Thyroid gland (tissue), 4 donors: ENCODE measurements around the gene TGM2.

Experiments
- POLR2A ChIP-seq, 2 donors: fragments of 450-650 bp; IDR thresholded peaks; one replicate each; pipeline ENCODE4 v1.6.1; 2017; ENCODE audit warnings: antibody characterized with exemption in 2 of 2, mild to moderate bottlenecking in 2 of 2, moderate library complexity in 1 of 2
- TF ChIP-seq, protein P1 (sequence below), 6 experiments: fragments of 200-600 bp in 3 of 6; fragments of 450-650 bp in 3 of 6; sonication (generic) in 3 of 6; IDR thresholded peaks; one replicate each; pipeline ENCODE4 v1.5.1; 2016 to 2019; ENCODE audit warnings: antibody characterized with exemption in 6 of 6, mild to moderate bottlenecking in 2 of 6, inconsistent platforms in 1 of 6, moderate library complexity in 1 of 6

DNA sequence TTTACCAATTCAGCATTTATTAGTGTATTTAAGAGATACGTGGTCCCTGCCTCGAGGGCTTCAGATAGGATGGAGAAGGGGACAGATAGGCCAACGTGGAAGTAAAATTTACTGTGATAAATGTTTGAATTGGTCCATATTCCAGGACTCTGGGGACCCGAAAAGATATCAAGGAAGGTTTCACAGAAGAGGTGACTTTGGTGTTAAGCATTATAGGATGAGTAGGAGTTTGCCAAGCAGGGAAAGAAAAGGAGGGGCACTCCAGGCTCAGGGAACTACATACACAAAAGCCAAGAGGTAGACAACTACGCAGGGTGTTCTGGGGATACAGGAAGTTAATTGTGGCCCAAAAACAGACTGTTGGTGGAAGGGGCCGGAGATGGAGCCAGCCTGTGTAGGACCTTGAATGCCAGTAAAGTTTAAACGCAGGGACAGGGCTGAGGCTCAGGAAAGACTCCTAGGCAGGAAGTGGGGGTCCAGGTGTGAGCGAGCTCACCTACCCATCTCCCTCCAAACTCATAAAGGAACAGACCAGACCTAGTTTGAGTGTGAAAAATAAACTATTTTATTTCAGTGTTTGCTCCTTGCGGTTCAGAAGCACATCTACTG is 37.0 kb downstream of the TGM2 start:
- TF ChIP-seq, protein P1, sequence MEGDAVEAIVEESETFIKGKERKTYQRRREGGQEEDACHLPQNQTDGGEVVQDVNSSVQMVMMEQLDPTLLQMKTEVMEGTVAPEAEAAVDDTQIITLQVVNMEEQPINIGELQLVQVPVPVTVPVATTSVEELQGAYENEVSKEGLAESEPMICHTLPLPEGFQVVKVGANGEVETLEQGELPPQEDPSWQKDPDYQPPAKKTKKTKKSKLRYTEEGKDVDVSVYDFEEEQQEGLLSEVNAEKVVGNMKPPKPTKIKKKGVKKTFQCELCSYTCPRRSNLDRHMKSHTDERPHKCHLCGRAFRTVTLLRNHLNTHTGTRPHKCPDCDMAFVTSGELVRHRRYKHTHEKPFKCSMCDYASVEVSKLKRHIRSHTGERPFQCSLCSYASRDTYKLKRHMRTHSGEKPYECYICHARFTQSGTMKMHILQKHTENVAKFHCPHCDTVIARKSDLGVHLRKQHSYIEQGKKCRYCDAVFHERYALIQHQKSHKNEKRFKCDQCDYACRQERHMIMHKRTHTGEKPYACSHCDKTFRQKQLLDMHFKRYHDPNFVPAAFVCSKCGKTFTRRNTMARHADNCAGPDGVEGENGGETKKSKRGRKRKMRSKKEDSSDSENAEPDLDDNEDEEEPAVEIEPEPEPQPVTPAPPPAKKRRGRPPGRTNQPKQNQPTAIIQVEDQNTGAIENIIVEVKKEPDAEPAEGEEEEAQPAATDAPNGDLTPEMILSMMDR (IDR thresholded peaks at IDR 0.05) = no peak
- no peak for TF ChIP-seq POLR2A (IDR thresholded peaks at IDR 0.05)
